A172 (cell line): Measurements from ENCODE around the gene ZC3H6. TPM values are rescaled to one million over a fixed set of nuclear protein-coding genes. Genes with fewer than 3 reads are reported as not detected.
"Not testable (repeated sequence)": the region's sequence is repeated elsewhere in the genome, so short reads cannot be mapped to it uniquely, and the experiment has no call there.

Experiments
- DNase-seq: peaks from one replicate; pipeline ENCODE4 v3.0.0-alpha.2; 2015; ENCODE audit warnings: low spot score
- total RNA-seq: library from RNA; depleted of rRNA; stranded (reverse); fragments of >200 nt; shearing (Covaris generic); gene quantifications from 2 replicates; pipeline ENCODE4 v1.2.3, GENCODE V29; 2014; rRNA removed

Gene ZC3H6
- total RNA-seq, 1 experiment from 2014 or later, result 9.3 TPM

DNA sequence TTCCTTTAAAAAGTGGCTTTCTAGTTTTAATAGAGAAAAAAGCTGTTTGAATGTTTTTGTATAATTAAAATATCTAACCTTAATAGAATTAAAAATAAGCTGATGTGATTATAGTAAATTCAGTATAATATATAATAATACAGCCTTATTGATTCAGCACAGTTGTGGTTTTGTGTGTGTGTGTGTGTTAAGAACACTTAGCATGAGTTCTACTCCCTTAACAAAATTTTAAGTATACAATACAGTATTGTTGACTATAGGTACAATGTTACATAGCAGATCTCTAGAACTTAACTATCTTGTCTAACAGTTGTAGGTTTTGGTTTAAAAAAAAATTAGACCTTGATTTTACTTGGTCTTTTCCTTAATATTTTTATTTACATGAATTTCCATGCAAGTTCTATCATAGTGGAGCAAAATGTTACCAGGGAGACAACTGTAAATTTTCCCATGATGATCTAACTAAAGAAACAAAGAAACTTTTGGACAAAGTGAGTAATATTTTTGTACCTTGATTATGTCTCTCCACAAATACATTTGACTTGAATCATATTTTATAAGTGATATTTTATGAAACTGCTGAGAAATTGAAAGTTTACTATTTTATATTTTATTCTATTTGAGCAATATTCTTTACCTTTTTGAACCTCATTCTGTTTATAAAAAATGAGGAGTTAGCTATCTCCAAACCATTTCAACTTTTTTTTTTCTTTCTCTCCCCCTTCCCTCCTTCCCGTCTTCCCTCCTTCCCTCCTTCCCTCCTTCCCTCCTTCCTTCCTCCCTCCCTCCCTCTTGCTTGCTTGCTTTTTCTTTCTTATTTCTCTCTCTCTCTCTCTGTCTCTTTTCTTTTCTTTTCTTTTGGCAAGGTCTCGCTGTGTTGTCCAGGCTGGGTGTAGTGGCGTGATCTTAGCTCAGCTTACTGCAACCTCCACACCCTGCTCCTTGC, 46.3 kb downstream of the ZC3H6 start:
- DNase-seq, result no peak

DNA sequence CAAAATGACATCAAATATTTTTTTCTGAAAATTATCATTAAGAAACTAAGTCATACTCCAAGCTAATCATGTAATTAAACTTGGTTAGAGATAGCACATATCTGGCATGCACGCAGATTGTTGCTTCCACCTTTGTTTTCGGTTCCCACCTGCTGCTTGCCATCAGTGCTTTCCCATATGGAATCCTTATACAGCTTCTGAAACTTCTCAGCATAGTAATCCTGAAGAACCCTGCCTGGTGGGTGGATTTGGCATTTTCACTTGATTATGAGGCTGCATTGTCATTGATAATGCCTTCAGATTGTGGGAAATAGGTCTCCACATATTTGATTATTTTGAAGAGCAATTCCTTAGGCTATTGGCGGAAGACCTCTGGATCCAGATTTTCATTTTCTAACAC, 47.5 kb downstream of the ZC3H6 start:
- no peak for DNase-seq

DNA sequence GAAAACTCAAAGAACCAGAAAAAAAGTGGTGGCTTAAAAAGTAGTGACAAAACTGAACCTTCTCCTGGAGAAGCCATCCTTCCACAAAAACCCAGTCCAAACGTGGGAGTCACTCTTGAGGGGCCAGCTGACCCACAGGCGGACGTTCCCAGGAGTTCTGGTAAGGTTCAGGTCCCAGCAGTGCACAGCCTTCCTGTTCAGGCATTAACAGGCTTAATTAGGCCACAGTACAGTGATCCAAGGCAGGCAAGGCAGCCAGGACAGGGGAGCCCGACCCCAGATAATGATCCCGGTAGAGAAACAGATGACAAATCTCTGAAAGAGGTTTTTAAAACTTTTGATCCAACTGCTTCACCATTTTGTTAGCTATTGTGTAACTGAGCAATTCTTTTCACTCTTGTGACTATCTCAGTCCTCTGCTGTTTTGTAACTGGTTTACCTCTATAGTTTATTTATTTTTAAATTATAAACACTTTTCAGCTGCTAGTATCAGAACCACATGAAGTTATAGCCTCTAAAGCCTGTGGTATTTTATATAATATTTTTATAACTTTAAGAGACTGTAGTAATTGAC, 56.8 kb downstream of the ZC3H6 start:
- no peak for DNase-seq

DNA sequence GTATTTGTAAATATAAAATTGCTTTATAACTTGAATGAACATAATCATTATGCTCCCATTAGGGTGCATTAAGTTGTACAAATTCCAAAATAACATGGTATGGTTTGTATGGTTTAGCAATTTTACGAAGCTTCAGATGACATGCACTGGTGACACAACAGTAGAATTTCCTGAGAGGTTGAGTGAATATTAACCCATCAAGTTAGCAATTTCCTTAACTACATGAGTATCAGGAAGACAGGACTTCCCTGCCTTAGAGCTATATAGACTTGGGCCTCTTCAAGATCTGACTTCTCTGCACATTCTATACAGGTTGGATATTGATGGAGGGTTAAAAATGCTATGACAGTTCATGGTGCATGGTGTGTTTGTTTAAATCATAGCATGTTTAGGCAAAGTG, 60.2 kb downstream of the ZC3H6 start:
- no peak for DNase-seq

DNA sequence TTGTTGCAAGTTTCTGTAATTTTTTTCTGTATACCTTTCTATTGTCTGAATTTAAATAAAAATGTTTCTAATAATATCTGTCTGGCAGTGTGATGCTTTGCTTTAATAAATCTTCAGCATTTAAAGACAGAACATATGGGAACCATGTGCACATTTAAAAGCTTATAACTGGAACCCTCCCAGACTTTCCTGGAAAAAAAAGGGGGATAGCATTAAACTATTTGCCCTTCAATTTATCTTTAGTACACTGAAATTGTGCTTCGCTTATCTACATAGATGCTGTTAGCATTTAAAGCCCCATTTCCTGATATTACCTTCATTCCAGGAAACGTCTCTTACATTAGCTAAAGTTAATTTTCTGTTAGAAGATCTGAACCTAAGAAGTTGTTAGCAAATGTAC, 64.6 kb downstream of the ZC3H6 start:
- no peak for DNase-seq

DNA sequence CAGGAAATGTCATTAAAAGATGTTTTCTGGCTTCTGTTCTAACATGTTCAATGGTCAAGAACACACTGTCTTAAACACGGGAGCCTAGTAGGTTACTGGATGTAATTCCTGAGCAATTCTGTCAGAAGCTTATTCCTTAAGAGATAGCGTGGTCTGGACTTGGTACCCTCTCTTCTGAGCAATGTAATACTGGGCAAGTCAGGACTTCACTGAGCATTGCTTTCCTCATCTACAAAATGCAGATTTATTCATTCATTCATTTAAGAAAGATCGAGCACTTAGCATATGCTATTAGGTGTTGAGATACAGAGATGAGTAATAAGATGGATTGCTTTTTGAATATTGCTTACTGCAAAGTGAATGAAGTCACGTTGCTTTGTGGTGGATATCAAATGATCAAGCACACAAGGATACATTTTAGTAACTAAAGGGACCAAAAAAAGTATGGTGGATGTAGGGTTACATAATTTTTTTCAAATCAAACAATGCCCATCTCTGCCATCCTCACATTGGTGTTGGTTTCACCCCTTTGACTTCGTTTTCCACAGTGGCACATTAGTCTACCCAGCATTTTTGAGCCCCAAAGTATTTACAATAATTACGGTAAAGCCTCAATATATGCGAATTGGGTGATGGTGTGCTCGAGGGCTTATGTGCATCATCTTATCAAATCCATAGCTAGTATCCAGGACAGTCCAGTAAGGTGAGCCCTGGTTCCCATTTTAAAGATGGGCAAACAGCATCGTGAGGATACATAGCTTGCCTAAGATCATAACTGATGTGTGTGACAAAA, 65.3 kb downstream of the ZC3H6 start:
- DNase-seq, result no peak

DNA sequence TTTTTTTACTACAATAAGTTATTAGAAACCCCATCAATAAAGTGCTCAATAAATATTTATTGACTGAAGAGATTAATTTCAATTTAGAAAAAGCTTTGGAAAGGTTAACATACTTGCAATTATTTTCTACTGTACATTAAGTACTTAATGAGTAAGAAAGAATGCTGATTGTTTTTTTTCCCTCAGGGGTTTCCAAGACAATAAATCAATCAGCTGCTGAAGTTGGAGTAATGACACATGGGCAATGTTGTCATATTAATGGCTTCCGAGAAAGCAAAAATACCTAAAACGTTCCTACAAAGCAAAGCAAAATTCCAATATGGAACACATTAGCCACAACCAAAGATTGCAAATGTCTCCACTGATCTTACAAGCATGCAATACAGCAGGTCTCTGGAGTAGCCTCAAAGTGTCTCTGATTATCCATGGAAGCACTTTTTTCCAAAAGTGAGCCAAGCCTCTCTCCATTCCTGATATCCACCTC, 66.7 kb downstream of the ZC3H6 start:
- DNase-seq, result no peak

DNA sequence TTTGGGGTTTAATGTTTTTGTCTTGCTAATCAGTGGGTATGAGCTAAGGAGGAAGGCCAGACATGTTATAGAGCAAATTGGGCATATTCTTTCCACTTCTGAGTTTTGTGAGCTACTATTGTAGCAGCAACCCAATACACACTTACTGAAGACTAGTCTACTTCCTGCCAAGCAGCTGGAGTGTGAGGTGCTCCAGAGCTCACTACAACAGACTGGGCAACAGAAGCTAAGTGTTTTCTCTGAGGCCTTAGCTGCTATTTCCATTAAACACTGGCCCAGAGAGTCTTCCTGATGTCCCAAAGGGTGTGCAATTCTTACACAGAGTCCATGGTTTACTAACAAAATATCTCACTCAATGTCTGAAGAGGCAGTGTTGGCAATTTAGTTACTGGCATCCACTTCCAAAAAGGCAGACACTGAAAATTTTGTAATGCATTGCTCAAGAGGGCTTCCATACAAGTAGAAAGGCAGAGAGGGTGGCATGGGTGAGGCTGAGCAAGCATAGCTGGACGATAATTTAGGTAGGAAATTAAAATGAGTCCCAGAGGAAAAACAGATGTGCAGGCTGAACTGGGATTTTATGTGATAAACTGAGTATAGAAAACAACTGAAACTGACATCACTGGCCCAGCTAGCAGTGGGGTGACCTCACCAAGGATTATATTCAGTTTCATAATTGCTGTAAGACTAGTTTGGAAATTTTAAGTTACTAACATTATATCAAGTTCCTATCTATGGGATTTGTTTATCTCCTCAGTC, 68.6 kb downstream of the ZC3H6 start:
- no peak for DNase-seq

DNA sequence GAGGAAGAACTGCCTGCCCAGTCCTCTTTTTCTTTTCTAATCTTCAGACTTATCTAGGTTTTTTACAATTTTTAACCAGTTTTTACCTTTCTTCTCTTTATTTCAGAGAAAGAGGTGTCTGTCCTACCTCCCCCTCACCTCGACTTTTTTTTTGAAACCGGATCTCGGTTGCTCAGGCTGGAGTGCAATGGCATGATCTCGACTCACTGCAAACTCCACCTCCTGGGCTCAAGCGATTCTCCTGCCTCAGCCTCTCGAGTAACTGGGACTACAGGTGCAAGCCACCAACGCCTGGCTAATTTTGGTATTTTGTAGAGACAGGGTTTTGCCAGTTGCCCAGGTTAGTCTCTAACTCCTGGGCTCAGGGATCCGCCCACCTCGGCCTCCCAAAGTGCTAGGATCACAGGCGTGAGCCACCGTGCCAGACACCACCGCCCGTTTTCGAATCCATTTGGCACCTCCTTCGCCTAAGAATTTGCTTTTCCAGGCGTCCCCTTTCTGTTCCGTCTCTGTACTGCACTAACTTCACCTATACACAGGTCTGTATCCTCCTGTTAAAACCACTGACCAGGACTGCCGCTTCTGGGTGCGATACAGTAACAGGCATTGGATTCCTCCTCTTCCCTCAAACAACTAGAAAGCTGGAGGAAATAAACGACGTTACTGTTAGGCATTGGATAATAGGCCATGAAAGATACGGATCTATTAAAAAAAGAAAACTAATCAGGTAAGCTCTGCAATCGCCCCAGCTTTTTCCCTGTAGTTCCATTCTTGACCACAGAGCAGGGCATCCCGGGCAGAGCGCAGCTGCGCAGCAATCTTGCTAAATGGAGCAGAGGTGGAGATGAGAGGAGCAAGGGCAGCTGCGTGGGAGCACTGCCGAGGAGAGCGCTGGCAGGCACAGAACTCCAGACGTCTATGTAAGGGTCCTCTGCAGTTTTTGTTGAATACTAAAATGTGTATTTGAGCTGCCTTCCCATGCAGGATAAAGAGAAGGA, 69.9 kb downstream of the ZC3H6 start:
- no peak for DNase-seq

DNA sequence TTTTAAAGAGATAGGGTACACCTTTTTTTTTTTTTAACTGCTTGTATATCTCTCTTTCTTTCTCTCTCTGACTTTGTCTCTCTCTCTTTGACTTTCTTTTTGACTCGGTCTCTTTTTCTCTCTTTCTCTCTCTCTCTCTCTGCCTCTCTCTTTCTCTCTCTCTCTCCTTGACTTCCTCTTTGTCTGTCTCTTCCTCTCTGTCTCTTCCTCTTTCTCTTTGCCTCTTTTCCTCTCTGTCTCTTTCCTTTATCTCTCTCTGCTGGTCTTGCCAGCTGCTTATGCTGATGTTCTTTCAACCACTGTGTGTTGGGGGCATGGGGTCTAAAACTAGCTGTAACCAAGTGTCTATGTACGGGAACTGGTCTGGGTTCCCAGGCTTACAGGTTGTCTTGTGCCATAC, 76.9 kb downstream of the ZC3H6 start:
- not testable (repeated sequence) for DNase-seq

DNA sequence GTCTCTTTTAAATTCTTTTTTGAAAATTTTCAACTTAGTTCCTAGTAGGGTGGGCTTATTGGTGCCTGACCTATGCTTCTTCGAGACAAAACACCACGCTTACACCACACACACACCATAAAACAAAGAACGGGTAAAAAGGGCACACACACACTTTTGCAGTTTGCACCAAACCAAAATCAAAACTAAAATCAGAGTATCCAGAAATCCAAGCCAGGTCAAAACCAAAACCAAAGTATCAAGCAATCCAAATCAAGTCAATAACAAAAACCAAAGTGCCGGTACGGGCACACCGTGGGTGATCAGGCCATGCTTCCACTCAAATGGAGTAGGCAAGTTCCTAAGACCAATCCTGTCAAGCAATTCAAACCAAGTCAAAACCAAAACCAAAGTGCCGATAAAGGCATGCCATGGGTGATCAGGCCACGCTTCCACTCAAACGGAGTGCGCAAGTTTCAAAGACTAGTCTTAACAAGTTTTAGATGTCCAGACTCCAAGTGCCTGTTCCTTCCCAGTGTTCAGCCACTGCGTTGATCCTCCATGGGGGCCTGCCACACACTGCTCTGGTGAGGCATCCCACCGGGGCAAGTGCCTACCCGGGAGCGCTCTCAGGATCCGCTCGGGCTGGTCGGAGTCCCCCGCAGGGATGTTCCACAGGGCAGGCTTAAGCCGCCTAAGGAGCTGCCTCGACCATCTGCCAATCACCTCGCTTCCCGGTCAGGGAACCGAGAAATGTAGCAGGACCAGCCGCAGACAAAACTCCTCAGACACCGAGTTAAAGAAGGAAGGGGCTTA, 77.6 kb downstream of the ZC3H6 start:
- DNase-seq, result not testable (repeated sequence)

DNA sequence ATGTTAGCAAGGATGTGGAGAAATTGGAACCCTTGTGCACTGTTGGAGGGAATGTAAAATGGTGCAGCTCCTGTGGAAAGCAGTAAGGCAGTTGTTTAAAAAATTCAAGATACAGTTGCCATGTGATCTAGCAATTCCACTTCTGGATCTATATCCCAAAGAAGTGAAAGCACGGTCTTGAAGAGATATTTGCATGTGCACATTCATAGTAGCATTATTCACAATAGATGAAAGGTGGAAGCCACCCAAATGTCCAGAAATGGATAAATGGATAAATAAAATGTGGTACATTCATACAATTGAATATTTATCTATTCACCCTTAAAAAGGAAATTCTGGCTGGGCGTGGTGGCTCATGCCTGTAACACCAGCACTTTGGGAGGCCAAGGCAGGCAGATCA, 78.9 kb downstream of the ZC3H6 start:
- not testable (repeated sequence) for DNase-seq

DNA sequence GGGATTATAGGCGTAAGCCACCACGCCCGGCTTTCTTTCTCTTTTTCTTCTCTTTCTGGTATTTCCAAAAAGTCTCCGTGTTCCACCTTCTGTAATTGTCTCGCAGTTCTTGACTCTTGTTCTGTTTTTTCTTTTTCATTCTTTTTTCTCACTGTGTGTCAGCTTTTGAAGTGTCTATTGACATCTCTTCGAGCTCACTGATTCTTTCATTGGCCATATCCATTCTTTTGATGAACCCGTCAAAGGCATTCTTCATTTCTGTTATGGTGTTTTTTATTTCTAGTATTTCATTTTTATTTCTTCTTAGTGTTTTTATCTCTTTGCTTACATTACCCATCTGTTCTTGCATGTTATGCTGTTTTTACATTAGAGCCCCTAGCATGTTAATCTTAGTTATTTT, 84.7 kb downstream of the ZC3H6 start:
- not testable (repeated sequence) for DNase-seq

Other genes with a start within 250 kb of the ZC3H6 start
- 26.0 and 41.6 TPM in 2 replicates for gene TMEM87B, start 220.3 kb upstream of the ZC3H6 start, total RNA-seq
- 1.5 and 2.9 TPM in 2 replicates for gene FBLN7, start 137.2 kb upstream of the ZC3H6 start, total RNA-seq
- 9.0 and 10.5 TPM in 2 replicates for gene ZC3H8, start 20.6 kb upstream of the ZC3H6 start, total RNA-seq
- 3.6 and 4.3 TPM in 2 replicates for gene RGPD8, start 158.0 kb downstream of the ZC3H6 start, total RNA-seq
- 62.1 and 75.3 TPM in 2 replicates for gene TTL, start 206.6 kb downstream of the ZC3H6 start, total RNA-seq